GM18519 (cell line): ENCODE data around the gene ATP6V0A4.
"Not testable (repeated sequence)": the region's sequence is repeated elsewhere in the genome, so short reads cannot be mapped to it uniquely, and the experiment has no call there.

Experiments used
- ATAC-seq: cut with Tn5 transposase; IDR thresholded peaks from one replicate; pipeline ENCODE4 v1.9.1; 2021; ENCODE audit warnings: mild to moderate bottlenecking, moderate library complexity; ENCODE audit not compliant: unreplicated experiment, low FRiP score

ATP6V0A4 gene

DNA sequence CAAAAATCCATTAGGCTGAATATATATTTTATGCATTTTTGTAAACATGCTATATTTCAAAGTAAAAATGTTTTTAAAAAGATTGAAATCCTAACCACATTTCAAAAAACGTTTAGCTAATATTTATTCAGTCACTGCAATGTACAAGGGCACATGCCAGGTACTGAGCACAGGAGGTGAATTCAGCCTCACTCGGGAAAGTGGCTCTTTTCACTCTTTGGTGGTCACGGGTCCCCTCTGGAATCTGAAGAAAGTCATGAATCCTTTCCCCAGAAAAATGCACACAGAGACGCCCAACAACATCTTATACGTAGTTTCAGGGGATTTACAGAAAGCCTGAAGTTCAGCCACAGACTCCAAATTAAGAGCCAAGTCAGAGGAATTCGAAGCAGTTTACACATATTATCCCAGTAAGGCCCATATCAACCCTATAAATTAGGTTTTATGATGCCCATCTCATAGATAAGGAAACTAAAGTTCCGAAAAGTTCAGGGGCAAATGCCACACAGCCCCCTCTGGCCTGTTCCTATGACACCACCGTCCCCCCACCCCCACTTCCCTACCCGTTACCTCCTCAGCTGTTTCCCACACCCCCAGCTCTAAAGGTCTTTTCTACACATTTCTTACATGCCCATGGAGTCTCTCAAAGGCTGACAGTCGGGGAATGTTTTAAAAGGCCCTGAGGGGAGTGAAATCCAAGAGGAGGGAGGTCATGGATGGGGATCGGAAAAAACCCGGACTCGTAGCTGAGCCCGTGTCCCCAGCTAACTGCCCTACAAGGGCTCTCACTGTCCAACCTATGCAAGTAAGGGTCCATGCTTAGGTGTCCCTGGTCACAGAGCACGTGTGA, 87.2 kb downstream of the ATP6V0A4 start:
- no peak for ATAC-seq

DNA sequence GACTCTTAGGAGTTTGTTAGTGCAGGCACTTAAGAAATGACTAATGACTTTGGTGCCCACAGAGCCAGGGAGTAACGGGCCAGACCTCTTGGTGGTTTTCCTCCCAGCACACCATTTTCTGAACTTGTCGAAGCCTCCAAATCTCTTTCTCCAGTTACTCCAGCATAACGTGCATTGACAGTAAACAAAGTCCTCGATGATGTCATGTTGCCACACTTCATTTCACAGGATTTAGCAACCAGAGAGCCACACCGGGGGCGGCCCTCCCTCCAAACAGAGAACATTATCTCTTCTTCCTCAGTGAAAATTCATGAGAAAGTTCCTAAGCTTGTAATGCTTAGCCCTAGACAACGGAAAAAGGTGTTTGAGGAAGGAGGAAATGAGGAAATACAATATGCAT, 92.8 kb downstream of the ATP6V0A4 start:
- no peak for ATAC-seq

DNA sequence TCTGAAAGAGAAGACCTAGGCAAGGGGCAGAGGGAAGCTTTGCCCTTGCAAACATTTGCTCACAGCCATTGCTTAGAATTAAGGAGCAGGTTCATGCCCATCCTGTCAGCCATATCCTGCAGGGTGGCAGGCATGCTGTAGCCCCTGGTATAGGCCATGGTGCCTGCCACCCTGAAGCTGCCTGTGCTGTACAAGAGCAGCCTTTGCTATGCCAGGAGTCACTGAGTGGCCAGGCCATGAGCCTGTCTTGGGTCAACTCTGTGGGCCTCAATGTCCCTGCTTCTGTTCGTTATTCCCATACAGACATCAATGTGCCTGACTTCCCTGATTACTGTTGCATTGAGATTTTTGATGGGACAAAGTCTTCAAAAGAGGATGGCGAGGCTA, 96.5 kb downstream of the ATP6V0A4 start:
- ATAC-seq: no peak

DNA sequence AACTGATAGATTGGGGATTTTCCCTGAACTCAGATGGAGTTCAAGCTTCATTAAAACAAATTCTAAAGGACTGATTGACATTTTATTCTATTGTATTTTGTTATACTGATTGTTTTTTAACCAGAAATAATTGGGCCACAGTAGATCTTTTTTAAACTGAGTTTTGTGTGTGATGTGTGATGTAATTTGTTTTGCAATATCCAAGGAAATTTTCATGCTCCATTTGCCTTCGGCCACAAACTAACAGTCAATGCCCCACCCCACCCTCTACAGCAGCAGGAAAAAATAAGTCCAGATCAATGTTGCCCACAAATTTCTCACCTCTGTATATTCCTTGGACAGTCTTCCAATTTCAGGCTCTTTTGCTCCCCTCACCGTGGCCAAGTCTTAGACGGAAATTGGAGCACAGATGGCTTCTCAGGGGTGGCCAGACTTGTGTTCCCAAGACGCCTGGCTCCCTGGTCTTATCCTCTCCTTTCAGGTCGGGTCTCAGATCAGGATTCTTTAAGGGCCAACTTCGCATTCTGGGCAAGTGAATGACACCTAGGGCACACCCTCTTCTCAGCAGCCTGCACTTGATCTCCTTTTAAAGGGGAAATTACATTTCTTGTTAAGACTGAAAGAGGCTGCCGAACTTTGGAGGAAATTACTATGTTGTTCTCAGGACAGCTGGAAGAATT, 97.0 kb downstream of the ATP6V0A4 start, which contains the start of gene SVOPL:
Gene SVOPL (minus strand): TSS at position 506 of the 680 bp plus-strand sequence. CDS start 22,317 bp downstream, outside the sequence.
- ATAC-seq: no peak

DNA sequence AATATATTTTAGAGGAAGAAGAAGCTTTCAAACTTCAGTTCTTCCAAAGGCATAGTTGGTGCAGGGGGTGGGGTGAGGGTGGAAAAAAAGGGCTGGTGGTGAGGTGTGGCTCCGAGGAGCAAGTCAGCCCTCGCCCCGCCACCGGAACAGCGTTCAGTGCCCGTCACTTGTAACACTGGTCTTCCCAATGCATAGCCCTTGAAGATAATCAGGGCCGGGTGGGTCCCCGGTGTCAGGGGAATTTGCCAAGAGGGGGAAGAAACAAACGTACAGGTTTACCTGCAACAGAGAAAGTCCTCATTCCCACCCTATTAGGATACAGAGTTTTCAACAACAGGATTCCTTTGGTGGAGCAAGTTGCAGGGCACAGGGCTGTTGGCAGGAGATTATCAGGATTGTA, 98.3 kb downstream of the ATP6V0A4 start:
- no peak for ATAC-seq

DNA sequence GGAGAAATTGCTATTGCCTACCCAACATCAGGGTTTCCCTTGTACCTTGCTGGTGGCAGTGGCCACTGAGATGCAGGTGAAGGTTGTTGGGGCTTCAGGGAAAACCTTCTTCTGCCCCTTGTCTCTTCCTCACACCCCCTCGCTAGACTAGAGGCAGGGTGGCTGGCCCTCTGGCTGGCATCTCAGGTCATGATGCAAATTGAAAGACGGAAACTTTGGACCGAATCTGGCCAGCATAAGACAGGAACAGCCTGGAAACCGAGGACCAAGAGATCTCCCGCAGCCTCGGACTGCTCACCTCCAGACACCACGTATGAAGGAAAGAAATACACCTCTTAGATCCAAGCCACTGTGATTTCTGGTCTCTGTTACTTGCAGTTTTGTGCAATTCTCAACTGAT, 99.7 kb downstream of the ATP6V0A4 start:
- no peak for ATAC-seq

DNA sequence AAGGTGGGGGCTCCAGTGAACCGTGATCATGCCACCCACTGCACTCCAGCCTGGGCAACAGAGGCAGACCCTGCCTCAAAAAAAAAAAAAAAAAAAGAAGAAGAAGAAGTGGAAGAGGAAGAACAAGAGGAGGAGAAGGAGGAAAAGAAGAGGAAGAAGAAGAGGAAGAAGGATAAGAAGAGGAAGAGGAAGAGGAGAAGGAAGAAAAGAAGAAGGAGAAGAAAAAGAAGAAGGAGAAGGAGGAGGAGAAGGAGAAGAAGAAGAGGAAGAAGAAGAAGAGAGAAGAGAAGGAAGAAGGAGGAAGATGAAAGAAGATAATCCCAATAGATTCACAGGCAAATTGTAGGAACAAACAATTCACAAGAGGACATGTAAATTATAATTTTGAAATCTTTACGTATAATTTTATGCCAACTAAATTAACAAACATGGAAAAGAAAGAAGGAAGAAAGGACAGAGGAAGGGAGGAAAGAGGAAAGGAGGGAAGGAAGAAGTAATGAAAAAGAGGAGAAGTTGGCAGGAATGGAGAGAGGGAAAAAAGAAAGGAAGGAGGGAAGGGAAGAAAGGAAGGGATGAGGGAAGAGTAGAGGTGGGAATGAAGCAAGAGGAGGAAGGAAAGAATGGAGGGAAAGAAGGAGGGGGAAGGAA, 100.3 kb downstream of the ATP6V0A4 start:
- ATAC-seq: no peak

DNA sequence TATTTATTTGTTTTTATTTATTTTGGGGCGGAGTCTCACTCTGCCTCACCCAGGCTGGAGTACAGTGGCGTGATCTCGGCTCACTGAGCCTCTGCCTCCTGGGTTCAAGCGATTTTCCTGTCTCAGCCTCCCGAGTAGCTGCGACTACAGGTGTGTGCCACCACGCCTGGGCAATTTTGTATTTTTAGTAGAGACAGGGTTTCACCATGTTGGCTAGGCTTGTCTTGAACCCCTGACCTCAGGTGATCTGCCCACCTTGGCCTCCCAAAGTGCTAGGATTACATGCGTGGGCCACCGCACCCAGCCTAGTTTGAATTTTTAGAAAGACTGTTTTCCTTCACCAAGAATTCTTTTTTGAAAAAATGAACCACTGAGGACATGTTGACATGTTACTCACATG, 102.2 kb downstream of the ATP6V0A4 start:
- not testable (repeated sequence) for ATAC-seq

DNA sequence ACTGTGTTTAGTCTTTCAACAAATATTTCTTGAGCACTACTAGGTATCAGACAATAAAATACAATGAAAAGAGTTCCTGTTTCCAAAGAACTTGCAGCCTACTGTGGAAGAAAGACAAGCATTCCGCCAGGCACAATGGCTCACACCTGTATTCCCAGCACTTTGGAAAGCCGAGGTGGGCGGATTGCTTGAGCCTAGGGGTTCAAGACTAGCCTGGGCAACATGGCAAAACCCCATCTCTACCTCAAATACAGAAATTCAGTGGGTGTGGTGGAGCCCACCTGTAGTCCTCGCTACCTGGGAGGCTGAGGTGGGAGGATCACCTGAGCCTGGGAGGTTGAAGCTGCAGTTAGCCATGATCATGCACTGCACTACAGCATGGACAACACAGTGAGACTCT, 102.9 kb downstream of the ATP6V0A4 start:
- no peak for ATAC-seq

DNA sequence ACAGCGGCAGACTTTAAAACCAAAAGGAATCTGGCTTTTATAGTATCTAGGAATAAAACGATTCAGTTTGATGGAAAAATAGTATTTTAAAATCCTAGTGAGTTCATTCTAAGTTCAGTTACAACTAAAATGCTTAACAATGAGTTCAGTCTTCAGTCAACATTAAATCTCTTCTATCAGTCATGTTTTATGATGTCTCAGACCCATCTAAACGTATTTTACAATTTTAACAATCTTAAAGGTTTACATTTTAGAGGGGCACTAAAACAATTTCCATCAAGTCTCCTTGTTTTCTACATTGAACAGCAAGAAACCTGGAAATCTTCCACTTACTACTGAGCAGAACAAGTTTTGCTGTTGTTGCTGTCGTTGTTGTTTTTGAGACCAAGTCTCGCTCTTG, 106.8 kb downstream of the ATP6V0A4 start:
- ATAC-seq: no peak

DNA sequence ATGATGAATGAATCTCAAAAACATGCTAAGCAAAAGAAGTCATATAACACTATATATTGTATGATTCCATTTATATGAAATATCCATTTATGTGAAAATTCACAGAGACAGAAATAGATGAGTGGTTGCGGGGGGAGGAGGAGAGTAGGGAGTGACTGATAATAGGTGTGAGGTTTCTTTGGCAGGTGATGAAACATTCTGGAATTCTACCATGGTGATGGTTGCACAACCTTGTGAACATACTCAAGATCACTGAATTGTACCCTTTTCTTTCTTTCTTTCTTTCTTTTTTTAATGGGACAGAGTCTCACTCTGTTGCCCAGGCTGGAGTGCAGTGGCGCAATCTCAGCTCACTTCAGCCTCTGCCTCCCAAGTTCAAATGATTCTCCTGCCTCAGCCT, 107.5 kb downstream of the ATP6V0A4 start:
- no peak for ATAC-seq

DNA sequence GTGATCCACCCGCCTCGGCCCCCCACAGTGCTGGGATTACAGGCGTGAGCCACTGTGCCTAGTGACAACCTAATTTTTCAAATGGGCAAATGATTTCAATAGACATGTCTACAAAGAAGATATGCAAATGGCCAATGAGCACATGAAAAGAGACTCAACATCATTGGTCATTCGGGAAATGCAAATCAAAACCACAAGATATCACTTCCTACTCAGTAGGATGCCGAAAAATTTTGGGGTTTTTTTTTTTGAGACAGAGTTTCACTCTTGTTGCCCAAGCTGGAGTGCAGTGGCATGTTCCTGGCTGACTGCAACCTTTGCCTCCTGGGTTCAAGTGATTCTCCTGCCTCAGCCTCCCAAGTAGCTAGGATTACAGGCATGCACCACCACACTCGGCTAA, 110.0 kb downstream of the ATP6V0A4 start:
- ATAC-seq: not testable (repeated sequence)

DNA sequence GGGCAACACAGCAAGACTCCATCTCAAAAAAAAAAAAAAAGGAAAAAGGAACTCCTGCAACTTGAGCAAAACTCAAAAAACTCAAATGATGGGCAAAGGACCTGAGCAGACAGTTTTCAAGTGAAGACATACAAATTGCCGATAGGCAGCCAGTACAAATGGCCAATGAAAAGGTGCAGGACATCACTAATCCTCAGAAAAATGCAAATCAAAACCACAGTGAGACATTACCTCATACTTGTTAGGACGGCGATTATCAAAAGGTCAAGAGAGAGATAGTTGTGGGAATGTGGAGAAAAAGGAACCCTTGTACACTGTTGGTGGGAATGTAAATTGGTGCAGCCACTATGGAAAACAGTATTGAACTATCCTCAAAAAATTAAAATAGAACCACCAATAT, 113.7 kb downstream of the ATP6V0A4 start:
- no peak for ATAC-seq

DNA sequence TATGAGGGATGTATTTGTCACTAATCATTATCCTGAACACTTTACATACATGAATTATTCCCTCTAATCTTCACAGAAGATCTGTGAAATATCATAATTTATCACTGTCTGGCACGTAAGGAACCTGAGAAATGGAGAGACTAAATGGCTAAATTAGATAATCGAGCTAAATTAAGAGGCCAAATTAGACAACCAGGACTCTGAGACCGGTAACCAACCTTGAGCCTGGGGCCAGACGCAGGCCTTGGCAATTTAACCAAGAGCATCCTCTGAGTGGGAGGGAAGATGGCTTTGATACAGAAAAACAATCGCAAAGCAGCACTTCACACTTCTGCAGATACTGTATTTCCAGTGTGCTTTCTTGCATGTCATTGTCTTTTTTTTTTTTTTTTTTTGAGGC, 118.2 kb downstream of the ATP6V0A4 start:
- no peak for ATAC-seq

DNA sequence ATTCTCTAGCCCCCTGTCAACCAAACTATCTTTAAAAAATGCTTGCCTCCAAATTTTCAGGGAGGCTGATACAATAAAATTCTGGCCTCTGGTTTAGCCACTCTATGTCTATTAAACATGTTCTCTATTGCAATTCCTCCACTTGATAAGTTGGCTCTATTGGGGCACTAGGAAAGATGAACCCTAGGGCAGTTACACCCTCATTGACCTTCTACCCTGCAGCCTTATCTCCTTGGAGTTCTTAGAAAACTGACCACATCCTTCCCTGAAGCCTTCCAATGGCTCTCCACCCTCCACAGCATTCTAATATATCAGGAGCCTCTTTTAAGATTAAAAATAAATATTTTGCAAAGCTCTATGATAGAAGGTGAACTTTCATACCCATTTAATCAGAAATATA, 127.4 kb downstream of the ATP6V0A4 start:
- ATAC-seq: no peak

DNA sequence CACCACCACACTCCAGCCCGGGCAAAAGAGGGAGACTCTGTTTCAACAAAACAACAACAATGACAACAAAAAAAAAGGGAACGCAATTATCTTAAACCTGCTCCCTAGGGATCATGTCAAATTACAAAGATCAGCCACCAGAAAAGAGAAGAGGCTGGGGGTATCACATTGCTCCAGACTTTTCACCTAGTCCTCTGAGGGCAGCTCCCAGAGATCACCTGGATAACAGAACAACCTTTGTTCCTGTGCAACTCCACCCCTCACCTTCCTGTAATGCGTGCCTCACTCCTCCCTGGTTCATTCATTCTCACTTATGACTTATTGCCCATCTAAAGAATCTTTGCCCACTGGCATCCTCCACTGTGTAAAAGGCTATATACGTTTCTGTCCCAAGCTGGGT, 128.6 kb downstream of the ATP6V0A4 start:
- ATAC-seq: no peak

DNA sequence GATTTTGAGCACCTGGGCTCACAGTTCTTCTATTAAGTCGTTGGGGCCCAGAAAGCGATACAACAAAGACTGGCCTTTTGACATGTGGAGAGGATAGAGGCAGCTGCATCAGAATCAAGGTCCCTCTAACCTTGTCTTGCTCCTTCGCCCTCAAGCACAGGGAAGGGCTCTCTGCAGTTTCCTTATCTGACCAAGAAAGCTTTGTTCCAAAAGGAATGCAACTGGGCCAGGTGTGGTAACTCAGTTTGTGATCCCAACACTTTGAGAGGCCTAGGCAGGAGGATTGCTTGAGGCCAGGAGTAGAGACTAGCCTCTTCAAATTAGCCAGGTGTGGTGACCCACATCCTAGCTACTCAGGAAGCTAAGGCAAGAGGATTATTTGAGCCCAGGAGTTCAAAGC, 129.1 kb downstream of the ATP6V0A4 start:
- ATAC-seq: no peak

DNA sequence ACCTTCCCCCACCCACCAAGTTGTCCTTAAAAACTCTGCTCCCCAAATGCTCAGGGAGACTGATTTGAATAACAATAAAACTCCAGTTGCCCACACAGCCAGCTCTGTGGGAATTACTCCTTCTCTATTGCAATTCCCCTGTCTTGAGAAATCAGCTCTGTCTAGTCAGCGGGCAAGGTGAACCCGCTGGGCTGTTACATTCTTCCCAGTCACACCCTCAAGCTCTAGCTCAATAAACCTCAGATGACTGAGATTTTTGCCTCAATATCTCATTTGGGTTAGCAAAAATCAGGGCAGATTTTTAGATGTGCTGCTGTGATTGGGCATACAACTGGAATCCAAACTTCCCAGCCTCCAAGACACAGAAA, 129.8 kb downstream of the ATP6V0A4 start:
- ATAC-seq: no peak

DNA sequence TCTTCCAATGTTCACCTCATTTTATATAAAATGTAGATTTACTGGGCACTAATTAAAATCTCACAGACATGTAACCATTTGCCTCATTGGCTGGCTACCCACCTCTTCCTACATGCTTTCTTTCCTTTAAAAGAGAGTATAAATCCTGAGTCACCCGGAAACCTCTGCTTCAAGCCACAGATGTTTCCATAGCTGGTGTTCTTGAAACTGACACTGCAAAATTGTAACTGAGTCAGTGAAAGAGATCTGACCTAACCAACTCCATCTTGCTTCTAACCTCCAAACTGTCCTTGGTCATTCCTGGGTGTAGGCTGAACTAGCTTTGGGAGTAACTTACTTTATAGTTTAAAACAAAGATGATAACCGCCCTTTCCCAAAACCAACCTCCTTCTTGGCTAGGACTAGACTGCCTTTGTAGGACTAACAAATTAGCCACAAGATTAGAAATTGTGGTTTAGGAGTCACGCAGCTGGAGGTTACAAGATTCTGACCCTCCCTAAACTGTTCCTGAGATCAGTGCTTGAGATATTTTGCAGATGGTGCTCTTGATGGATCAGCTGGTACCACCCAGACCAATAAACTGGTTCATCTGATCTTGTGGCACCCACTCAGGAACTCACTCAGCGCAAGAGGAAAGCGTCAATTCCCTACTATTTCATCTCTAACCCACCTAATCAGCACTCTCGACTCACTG, 130.3 kb downstream of the ATP6V0A4 start:
- no peak for ATAC-seq

DNA sequence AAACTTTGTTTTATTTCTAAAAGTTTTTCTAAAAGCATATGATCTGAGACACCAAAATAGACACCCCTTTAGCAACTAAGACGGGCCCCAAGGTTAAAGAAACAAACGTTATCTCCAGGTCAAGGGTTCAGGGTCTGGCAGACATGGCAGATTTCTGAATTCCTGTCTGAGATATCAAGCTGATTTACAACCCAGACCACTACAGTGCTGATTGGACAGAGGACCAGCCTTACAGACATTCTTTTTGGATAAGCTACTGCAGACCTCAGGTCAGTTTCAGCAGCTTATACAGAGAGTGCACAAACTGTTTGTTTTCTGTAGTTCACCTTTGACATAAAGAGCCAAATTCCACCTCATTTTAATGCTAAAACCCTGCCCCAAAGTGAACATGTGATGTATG, 131.6 kb downstream of the ATP6V0A4 start:
- no peak for ATAC-seq

DNA sequence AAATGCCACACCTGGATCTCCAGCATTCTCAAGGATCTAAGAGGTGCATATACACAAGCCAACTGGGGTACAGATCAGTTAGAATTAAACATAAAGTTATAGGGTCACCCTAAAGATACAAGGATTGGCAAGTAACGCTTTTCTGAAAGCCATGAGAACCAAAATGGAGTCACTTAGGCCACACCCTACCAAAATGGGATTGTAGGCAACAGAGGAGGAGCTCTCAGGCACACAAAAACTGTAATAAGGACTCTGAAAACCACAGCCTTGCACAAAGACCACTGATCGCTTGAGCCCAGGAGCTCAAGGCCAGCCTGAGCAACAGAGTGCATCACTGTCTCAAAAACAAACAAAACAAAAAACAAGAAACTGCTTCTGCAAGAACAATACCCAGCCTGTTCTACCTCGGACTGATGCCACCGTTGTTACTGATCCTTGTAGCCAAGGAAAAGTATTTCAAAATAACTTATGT, 132.3 kb downstream of the ATP6V0A4 start:
- no peak for ATAC-seq
